SK-N-SH treated with all-trans-retinoic acid at 6 μM for 48 hours (cell line): Measurements from ENCODE around the gene ADD3.
A peak's percentile ranks its signal among the peaks of the same experiment; 100 is the strongest.

Experiments used
- ATAC-seq: fragments of 200-7000 bp; cut with Tn5 transposase; 3 replicates; pipeline ENCODE4 v1.9.1; 2020; ENCODE audit warnings: mild to moderate bottlenecking, moderate library complexity
- CSDC2 ChIP-seq: fragments of 250-450 bp; sonication (Bioruptor Pico); IDR thresholded peaks from 2 replicates; pipeline ENCODE4 v1.5.0; 2020; ENCODE audit warnings: mild to moderate bottlenecking, moderate library complexity
- ESRRG ChIP-seq: fragments of 250-450 bp; sonication (Bioruptor Pico); IDR thresholded peaks from 2 replicates; pipeline ENCODE4 v1.6.1; 2021; ENCODE audit warnings: mild to moderate bottlenecking
- GLIS3 ChIP-seq: fragments of 250-450 bp; sonication (Bioruptor Pico); IDR thresholded peaks from 2 replicates; pipeline ENCODE4 v1.5.0; 2020; ENCODE audit warnings: mild to moderate bottlenecking, moderate library complexity
- ISL1 ChIP-seq: fragments of 250-450 bp; sonication (Bioruptor Pico); IDR thresholded peaks from 2 replicates; pipeline ENCODE4 v2.1.2; 2022; ENCODE audit warnings: mild to moderate bottlenecking, moderate library complexity
- OSR1 ChIP-seq: fragments of 250-450 bp; sonication (Bioruptor Pico); IDR thresholded peaks from 2 replicates; pipeline ENCODE4 v1.8.0; 2022; ENCODE audit warnings: moderate library complexity, mild to moderate bottlenecking, inconsistent platforms
- PATZ1 ChIP-seq: fragments of 250-450 bp; sonication (Bioruptor Pico); IDR thresholded peaks from 2 replicates; pipeline ENCODE4 v1.8.0; 2020; ENCODE audit warnings: mild to moderate bottlenecking, moderate library complexity, borderline replicate concordance
- POU6F1 ChIP-seq: fragments of 250-450 bp; sonication (Bioruptor Pico); IDR thresholded peaks from 2 replicates; pipeline ENCODE4 v1.8.0; 2021; ENCODE audit warnings: low read depth, mild to moderate bottlenecking, moderate library complexity, borderline replicate concordance
- RARB ChIP-seq: fragments of 250-450 bp; sonication (Bioruptor Pico); IDR thresholded peaks from 2 replicates; pipeline ENCODE4 v1.8.0; 2021; ENCODE audit warnings: mild to moderate bottlenecking, moderate library complexity
- SNAI2 ChIP-seq: fragments of 250-450 bp; sonication (Bioruptor Pico); IDR thresholded peaks from 2 replicates; pipeline ENCODE4 v1.5.0; 2020; ENCODE audit warnings: mild to moderate bottlenecking, moderate library complexity
- TCF4 ChIP-seq: fragments of 250-450 bp; sonication (Bioruptor Pico); IDR thresholded peaks from 2 replicates; pipeline ENCODE4 v1.8.0; 2021; ENCODE audit warnings: mild to moderate bottlenecking, moderate library complexity, borderline replicate concordance
- TOX ChIP-seq: fragments of 250-450 bp; sonication (Bioruptor Pico); IDR thresholded peaks from 2 replicates; pipeline ENCODE4 v1.8.0; 2021; ENCODE audit warnings: mild to moderate bottlenecking, moderate library complexity, borderline replicate concordance
- TSHZ2 ChIP-seq: fragments of 250-450 bp; sonication (Bioruptor Pico); IDR thresholded peaks from 2 replicates; pipeline ENCODE4 v1.5.0; 2020; ENCODE audit warnings: mild to moderate bottlenecking, moderate library complexity
- ZFP3 ChIP-seq: fragments of 250-450 bp; sonication (Bioruptor Pico); IDR thresholded peaks from 2 replicates; pipeline ENCODE4 v1.5.0; 2020; ENCODE audit warnings: mild to moderate bottlenecking, moderate library complexity
- ZNF565 ChIP-seq: fragments of 450-650 bp; formaldehyde crosslinking; conservative IDR thresholded peaks from 2 replicates; pipeline ENCODE4 v1.5.0; 2020; ENCODE audit warnings: low read depth, mild to moderate bottlenecking, moderate library complexity

ADD3 gene

GRCh38 chr10:110007701-110008517 is at the start of gene ADD3:
Gene ADD3, plus strand, starts transcription at chr10:110007984. Its CDS starts 92,670 bp downstream, at chr10:110100654.
- no peak for TF ChIP-seq ZFP3 (CRISPR knock-in tag)
- 0 out of 2 replicates have a peak, but pooled peaks have one; percentile 33 for TF ChIP-seq ESRRG (CRISPR knock-in tag)
- TF ChIP-seq PATZ1 (CRISPR knock-in tag): peak; percentile 43; the same call in 1 of the 2 replicates
- ATAC-seq: peak; percentile 85

- no peak for ATAC-seq
- TF ChIP-seq TOX (CRISPR knock-in tag) (no peak), CSDC2 (CRISPR knock-in tag) (no peak), ZFP3 (CRISPR knock-in tag) (no peak), PATZ1 (CRISPR knock-in tag) (no peak), POU6F1 (CRISPR knock-in tag) (no peak), ESRRG (CRISPR knock-in tag) (no peak), GLIS3 (CRISPR knock-in tag) (no peak), RARB (CRISPR knock-in tag) (no peak)
- TF ChIP-seq, all 23 proteins: peak for 0
These were observed 49.7 kb upstream of the ADD3 start for GRCh38 chr10:109958059-109958458.

GRCh38 chr10:109959259-109960145 is 48.3 kb upstream of the ADD3 start:
- no peak for ATAC-seq
- TF ChIP-seq ISL1 (CRISPR knock-in tag) (no peak), CSDC2 (CRISPR knock-in tag) (no peak), SNAI2 (CRISPR knock-in tag) (no peak)

- ATAC-seq: no peak
These were observed 47.1 kb upstream of the ADD3 start for GRCh38 chr10:109960682-109961081.

More at GRCh38 chr10:109960682-109961081, 47.1 kb upstream of the ADD3 start:
- TF ChIP-seq ZNF565: no peak
- TF ChIP-seq OSR1 (CRISPR knock-in tag): no peak
- no peak for TF ChIP-seq ZFP3 (CRISPR knock-in tag)
- no peak for TF ChIP-seq TSHZ2
- TF ChIP-seq TCF4: no peak
- TF ChIP-seq POU6F1 (CRISPR knock-in tag): no peak
- TF ChIP-seq GLIS3 (CRISPR knock-in tag): no peak
- no peak for TF ChIP-seq CSDC2 (CRISPR knock-in tag)
- TF ChIP-seq, all 23 proteins: peak for 0
